ENCODE results near the gene GMPR.

- no peak for TF ChIP-seq CTCF (IDR thresholded peaks at IDR 0.05)
- no peak for TF ChIP-seq EP300 (IDR thresholded peaks at IDR 0.05)
- TF ChIP-seq POLR2A (IDR thresholded peaks at IDR 0.05) = no peak
Measured at GRCh38 chr6:16201706-16202105, 36.7 kb upstream of the GMPR start.
